HepG2 (cell line): ENCODE results near the gene TJAP1. TPM values are rescaled to one million over a fixed set of nuclear protein-coding genes. Genes with fewer than 3 reads are reported as not detected.

Experiments
- FOSL2 ChIP-seq: sonication (generic); formaldehyde crosslinking; IDR thresholded peaks from 2 replicates; pipeline ENCODE4 v1.4.0; 2020; ENCODE audit warnings: missing genetic modification reagents
- FUBP1 ChIP-seq: sonication (generic); formaldehyde crosslinking; IDR thresholded peaks from 2 replicates; pipeline ENCODE4 v1.5.1; 2020; ENCODE audit warnings: missing genetic modification reagents, mild to moderate bottlenecking, borderline replicate concordance
- KDM5B ChIP-seq: sonication (generic); formaldehyde crosslinking; IDR thresholded peaks from 2 replicates; pipeline ENCODE4 v1.4.0; 2020; ENCODE audit warnings: missing genetic modification reagents, mild to moderate bottlenecking, borderline replicate concordance
- KLF16 ChIP-seq, 2 experiments: sonication (generic) in 1 of 2; formaldehyde crosslinking in 1 of 2; IDR thresholded peaks; 2 replicates each; pipeline versions ENCODE4 v1.6.1 to v1.8.0; 2016 to 2023; ENCODE audit warnings: missing genetic modification reagents in 2 of 2, missing compliant biosample characterization in 1 of 2
- MTF1 ChIP-seq: sonication (generic); formaldehyde crosslinking; IDR thresholded peaks from 2 replicates; pipeline ENCODE4 v1.5.0; 2020; ENCODE audit warnings: missing genetic modification reagents
- NCOA1 ChIP-seq: sonication (generic); formaldehyde crosslinking; IDR thresholded peaks from 2 replicates; pipeline ENCODE4 v1.9.0; 2021; ENCODE audit warnings: missing genetic modification reagents
- NCOA2 ChIP-seq: sonication (generic); formaldehyde crosslinking; IDR thresholded peaks from 2 replicates; pipeline ENCODE4 v1.8.0; 2022; ENCODE audit warnings: inconsistent platforms
- RCOR2 ChIP-seq: IDR thresholded peaks from 2 replicates; pipeline ENCODE4 v1.6.1; 2016; ENCODE audit warnings: missing biosample characterization, missing genetic modification reagents
- RXRB ChIP-seq: IDR thresholded peaks from 2 replicates; pipeline ENCODE4 v1.6.1; 2016; ENCODE audit warnings: borderline replicate concordance, missing genetic modification reagents, missing compliant biosample characterization
- TAF1 ChIP-seq: sonication (generic); formaldehyde crosslinking; IDR thresholded peaks from 2 replicates; pipeline ENCODE4 v1.4.0; 2020; ENCODE audit warnings: missing genetic modification reagents
- TOPORS ChIP-seq: sonication (generic); formaldehyde crosslinking; IDR thresholded peaks from 2 replicates; pipeline ENCODE4 v1.8.0; 2023; ENCODE audit warnings: mild to moderate bottlenecking, missing genetic modification reagents
- XBP1 ChIP-seq: sonication (generic); formaldehyde crosslinking; IDR thresholded peaks from 2 replicates; pipeline ENCODE4 v1.5.0; 2020; ENCODE audit warnings: missing genetic modification reagents
- ZBTB20 ChIP-seq: sonication (generic); formaldehyde crosslinking; IDR thresholded peaks from 2 replicates; pipeline ENCODE4 v1.8.1; 2023; ENCODE audit warnings: missing genetic modification reagents, low read depth, mild to moderate bottlenecking, borderline replicate concordance
- ZNF280B ChIP-seq: sonication (generic); formaldehyde crosslinking; IDR thresholded peaks from 2 replicates; pipeline ENCODE4 v1.5.0; 2020; ENCODE audit warnings: missing genetic modification reagents, mild to moderate bottlenecking, borderline replicate concordance
- ZNF329 ChIP-seq: sonication (generic); formaldehyde crosslinking; IDR thresholded peaks from 2 replicates; pipeline ENCODE4 v1.9.0; 2021; ENCODE audit warnings: low read depth, mild to moderate bottlenecking, missing genetic modification reagents
- ZNF556 ChIP-seq: sonication (generic); formaldehyde crosslinking; IDR thresholded peaks from 2 replicates; pipeline ENCODE4 v1.4.0; 2020; ENCODE audit warnings: mild to moderate bottlenecking, missing genetic modification reagents, borderline replicate concordance
- ZNF749 ChIP-seq: sonication (generic); formaldehyde crosslinking; IDR thresholded peaks from 2 replicates; pipeline ENCODE4 v1.8.0; 2022; ENCODE audit warnings: mild to moderate bottlenecking, missing genetic modification reagents, moderate library complexity, borderline replicate concordance
- ZNF776 ChIP-seq: sonication (generic); formaldehyde crosslinking; IDR thresholded peaks from 2 replicates; pipeline ENCODE4 v1.4.0; 2020; ENCODE audit warnings: mild to moderate bottlenecking, missing genetic modification reagents
- ZNF83 ChIP-seq: sonication (generic); formaldehyde crosslinking; IDR thresholded peaks from 2 replicates; pipeline ENCODE4 v1.4.0; 2020; ENCODE audit warnings: missing genetic modification reagents, mild to moderate bottlenecking, borderline replicate concordance
- ZSCAN9 ChIP-seq: IDR thresholded peaks from 2 replicates; pipeline ENCODE4 v1.6.1; 2016; ENCODE audit warnings: borderline replicate concordance
- polyA plus RNA-seq, 8 experiments: library from polyadenylated mRNA; depleted of rRNA in 3 of 8; stranded (reverse) in 7 of 8; unstranded in 1 of 8; fragments of >200 nt; fragmentation: Illumina TruSeq in 4 of 8; extraction: Trizol in 4 of 8; gene quantifications; 2 replicates each; pipeline versions ENCODE4 v1.2.1 to v1.2.3, GENCODE V29; 2011 to 2016; ENCODE audit warnings: low read depth in 4 of 8, missing spikeins in 1 of 8, mixed read lengths in 1 of 8; ENCODE audit not compliant: insufficient read depth in 1 of 8
- total RNA-seq, 5 experiments: library from RNA; depleted of rRNA; stranded (reverse); fragments of >200 nt; fragmentation: Illumina TruSeq; extraction: Trizol; gene quantifications; 2 replicates each; pipeline ENCODE4 v1.2.3, GENCODE V29; 2016; ENCODE audit warnings: low read depth in 1 of 5
- TF ChIP-seq, protein P1 (sequence below), 2 experiments: sonication (generic) in 1 of 2; formaldehyde crosslinking in 1 of 2; IDR thresholded peaks; 2 replicates each; pipeline versions ENCODE4 v1.4.0 to v1.6.1; 2018 to 2020; ENCODE audit warnings: missing genetic modification reagents in 2 of 2, borderline replicate concordance in 1 of 2, low read depth in 1 of 2, mild to moderate bottlenecking in 1 of 2, missing biosample characterization in 1 of 2

The TJAP1 gene
- total and polyA plus RNA-seq, 2 of the 13 experiments (the other 11 are each of a cell fraction or from before 2014, with no cell fraction given): 15.7 to 41.6 TPM

DNA sequence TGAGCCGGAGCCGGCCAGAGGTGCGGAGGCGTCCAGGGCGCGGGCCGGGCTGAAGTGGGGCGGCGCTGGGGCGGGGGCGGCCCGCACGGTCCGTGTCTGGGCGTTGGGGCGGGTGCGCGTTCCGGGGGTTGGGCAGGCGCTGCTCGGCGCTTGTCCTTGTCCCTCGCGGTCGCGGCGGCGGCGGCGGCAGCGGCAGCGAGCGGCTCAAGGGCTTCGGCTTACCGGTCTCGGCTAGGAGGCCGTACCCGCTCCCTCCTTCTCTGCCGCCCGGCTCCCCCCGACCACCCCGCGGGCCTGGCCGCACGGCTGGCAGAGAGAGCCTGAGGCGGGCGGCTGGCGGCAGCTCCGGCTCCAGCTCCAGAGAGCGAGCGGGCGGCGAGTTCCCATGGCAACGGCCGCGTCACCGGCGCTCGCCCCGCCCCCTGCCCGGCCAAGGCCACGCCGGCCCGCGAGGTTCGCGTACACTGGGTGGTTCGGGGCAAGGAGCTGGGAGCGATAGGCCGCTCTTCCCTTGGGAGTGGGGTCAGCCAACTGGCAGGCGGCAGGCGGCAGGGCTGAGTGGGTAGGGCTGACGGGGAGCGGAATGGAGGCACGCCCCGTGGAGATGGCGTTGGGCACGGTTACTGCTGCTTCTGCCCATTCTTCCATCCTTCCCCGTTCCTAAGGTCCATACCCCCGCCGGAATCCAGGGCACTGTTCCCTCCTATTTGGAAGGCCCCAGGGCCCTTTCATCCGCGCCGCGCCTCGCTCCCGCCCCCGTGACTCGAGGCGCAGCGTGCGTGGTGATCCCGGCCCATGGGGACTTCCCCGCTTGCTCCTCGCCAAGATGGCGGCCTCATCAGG is 32.8 kb downstream of the TJAP1 start, which contains the start of gene LRRC73 (continued):
- TF ChIP-seq ZNF776 (CRISPR knock-in tag): peak; percentile 57; the same call in 1 of the 2 replicates
- TF ChIP-seq ZNF280B (CRISPR knock-in tag): peak; percentile 75; the same call in 1 of the 2 replicates
- TF ChIP-seq KLF16 (CRISPR knock-in tag; IDR thresholded peaks at IDR 0.05): peak in 1 of 2 experiments; percentile 54; a peak in 2 of 4 replicates
- no peak for TF ChIP-seq ZSCAN9 (CRISPR knock-in tag)
- peak; percentile 77; the same call in 1 of the 2 replicates for TF ChIP-seq TOPORS
- peak; percentile 58; the same call in 1 of the 2 replicates for TF ChIP-seq ZNF83 (CRISPR knock-in tag)
- TF ChIP-seq ZNF749: 0 out of 2 replicates have a peak, but pooled peaks have one; percentile 8
- TF ChIP-seq RXRB (CRISPR knock-in tag): 0 out of 2 replicates have a peak, but pooled peaks have one; percentile 15
- TF ChIP-seq ZNF556 (CRISPR knock-in tag): 0 out of 2 replicates have a peak, but pooled peaks have one; percentile 69
- TF ChIP-seq TAF1 (CRISPR knock-in tag): 0 out of 2 replicates have a peak, but pooled peaks have one; percentile 15
- no peak for TF ChIP-seq RCOR2
- no peak for TF ChIP-seq ZBTB20 (CRISPR knock-in tag)
- no peak for TF ChIP-seq ZNF329 (CRISPR knock-in tag)
- no peak for TF ChIP-seq XBP1 (CRISPR knock-in tag)
- TF ChIP-seq MTF1 (CRISPR knock-in tag): no peak
- TF ChIP-seq, protein P1, sequence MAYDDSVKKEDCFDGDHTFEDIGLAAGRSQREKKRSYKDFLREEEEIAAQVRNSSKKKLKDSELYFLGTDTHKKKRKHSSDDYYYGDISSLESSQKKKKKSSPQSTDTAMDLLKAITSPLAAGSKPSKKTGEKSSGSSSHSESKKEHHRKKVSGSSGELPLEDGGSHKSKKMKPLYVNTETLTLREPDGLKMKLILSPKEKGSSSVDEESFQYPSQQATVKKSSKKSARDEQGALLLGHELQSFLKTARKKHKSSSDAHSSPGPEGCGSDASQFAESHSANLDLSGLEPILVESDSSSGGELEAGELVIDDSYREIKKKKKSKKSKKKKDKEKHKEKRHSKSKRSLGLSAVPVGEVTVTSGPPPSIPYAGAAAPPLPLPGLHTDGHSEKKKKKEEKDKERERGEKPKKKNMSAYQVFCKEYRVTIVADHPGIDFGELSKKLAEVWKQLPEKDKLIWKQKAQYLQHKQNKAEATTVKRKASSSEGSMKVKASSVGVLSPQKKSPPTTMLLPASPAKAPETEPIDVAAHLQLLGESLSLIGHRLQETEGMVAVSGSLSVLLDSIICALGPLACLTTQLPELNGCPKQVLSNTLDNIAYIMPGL (CRISPR knock-in tag; IDR thresholded peaks at IDR 0.05; ENCODE audit: borderline replicate concordance in 1 of 2, low read depth in 1 of 2): peak in 1 of 2 experiments; percentile 51; a peak in 2 of 4 replicates
- peak; percentile 18; the same call in 1 of the 2 replicates for TF ChIP-seq FUBP1 (CRISPR knock-in tag)
- TF ChIP-seq NCOA2 (CRISPR knock-in tag): no peak; the same call in 1 of the 2 replicates
- no peak for TF ChIP-seq NCOA1
- 0 out of 2 replicates have a peak, but pooled peaks have one; percentile 64 for TF ChIP-seq KDM5B (CRISPR knock-in tag)
- no peak; the same call in 1 of the 2 replicates for TF ChIP-seq FOSL2 (CRISPR knock-in tag)
